GM13977 (cell line): ENCODE data around the gene TPI1.

ENCODE experiments used
- DNase-seq: peaks from one replicate; pipeline ENCODE4 v3.0.0; 2012; ENCODE audit warnings: low spot score
- CTCF ChIP-seq: IDR thresholded peaks from 2 replicates; pipeline ENCODE4 v1.5.1; 2012; ENCODE audit warnings: mild to moderate bottlenecking, control low read depth; ENCODE audit not compliant: insufficient read depth; ENCODE audit errors: extremely low read depth, missing control alignments
- in situ Hi-C: fragments of 300-500 bp; cut with MboI; formaldehyde crosslinking; loops from one replicate; pipeline ENCODE4 v1.12.0; 2022; ENCODE audit warnings: low sequenced_read_pairs, low pct_unique_long_range_greater_than_20kb, mixed read lengths, inconsistent platforms; ENCODE audit not compliant: unreplicated experiment

Gene TPI1

GRCh38 chr12:6851921-6852650 lies 15.2 kb upstream of the TPI1 start, which contains the start of gene USP5:
Gene USP5, plus strand, starts transcription at chr12:6852150. Its CDS starts 30 bp downstream, at chr12:6852180.
- no peak for TF ChIP-seq CTCF
- in situ Hi-C loops, result no loop called here

GRCh38 chr12:6852651-6853354 lies 14.5 kb upstream of the TPI1 start:
- in situ Hi-C loops, result no loop called here
- TF ChIP-seq CTCF, result no peak
- no peak for DNase-seq

More at GRCh38 chr12:6851921-6852650, 15.2 kb upstream of the TPI1 start, which contains the start of gene USP5:
- peak; percentile 95 for DNase-seq

- TF ChIP-seq CTCF, result no peak
- no peak for DNase-seq
- in situ Hi-C loops, result no loop called here
Measured at GRCh38 chr12:6853626-6854025, 13.7 kb upstream of the TPI1 start.

GRCh38 chr12:6854036-6854435 lies 13.3 kb upstream of the TPI1 start:
- TF ChIP-seq CTCF, result no peak
- in situ Hi-C loops, result no loop called here
- no peak for DNase-seq

GRCh38 chr12:6855322-6855721 lies 12.0 kb upstream of the TPI1 start:
- in situ Hi-C loops, result no loop called here
- DNase-seq, result no peak
- no peak for TF ChIP-seq CTCF

- no peak for DNase-seq
- in situ Hi-C loops, result no loop called here
- no peak for TF ChIP-seq CTCF
Measured at GRCh38 chr12:6858799-6859198, 8.5 kb upstream of the TPI1 start.
